C4-2B (cell line): ENCODE measurements around the gene SPG11.

Experiments
- H3K27ac ChIP-seq: fragments of 450-650 bp; 2 replicates; pipeline ENCODE4 v1.5.1; 2017
- CTCF ChIP-seq: fragments of 450-650 bp; conservative IDR thresholded peaks from 2 replicates; pipeline ENCODE4 v1.5.1; 2017; ENCODE audit warnings: mild to moderate bottlenecking
- ZFX ChIP-seq: fragments of 450-650 bp; IDR thresholded peaks from 2 replicates; pipeline ENCODE4 v1.6.1; 2017

SPG11 gene, protein sequence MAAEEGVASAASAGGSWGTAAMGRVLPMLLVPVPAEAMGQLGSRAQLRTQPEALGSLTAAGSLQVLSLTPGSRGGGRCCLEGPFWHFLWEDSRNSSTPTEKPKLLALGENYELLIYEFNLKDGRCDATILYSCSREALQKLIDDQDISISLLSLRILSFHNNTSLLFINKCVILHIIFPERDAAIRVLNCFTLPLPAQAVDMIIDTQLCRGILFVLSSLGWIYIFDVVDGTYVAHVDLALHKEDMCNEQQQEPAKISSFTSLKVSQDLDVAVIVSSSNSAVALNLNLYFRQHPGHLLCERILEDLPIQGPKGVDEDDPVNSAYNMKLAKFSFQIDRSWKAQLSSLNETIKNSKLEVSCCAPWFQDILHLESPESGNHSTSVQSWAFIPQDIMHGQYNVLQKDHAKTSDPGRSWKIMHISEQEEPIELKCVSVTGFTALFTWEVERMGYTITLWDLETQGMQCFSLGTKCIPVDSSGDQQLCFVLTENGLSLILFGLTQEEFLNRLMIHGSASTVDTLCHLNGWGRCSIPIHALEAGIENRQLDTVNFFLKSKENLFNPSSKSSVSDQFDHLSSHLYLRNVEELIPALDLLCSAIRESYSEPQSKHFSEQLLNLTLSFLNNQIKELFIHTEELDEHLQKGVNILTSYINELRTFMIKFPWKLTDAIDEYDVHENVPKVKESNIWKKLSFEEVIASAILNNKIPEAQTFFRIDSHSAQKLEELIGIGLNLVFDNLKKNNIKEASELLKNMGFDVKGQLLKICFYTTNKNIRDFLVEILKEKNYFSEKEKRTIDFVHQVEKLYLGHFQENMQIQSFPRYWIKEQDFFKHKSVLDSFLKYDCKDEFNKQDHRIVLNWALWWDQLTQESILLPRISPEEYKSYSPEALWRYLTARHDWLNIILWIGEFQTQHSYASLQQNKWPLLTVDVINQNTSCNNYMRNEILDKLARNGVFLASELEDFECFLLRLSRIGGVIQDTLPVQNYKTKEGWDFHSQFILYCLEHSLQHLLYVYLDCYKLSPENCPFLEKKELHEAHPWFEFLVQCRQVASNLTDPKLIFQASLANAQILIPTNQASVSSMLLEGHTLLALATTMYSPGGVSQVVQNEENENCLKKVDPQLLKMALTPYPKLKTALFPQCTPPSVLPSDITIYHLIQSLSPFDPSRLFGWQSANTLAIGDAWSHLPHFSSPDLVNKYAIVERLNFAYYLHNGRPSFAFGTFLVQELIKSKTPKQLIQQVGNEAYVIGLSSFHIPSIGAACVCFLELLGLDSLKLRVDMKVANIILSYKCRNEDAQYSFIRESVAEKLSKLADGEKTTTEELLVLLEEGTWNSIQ (N-terminal part only)

DNA sequence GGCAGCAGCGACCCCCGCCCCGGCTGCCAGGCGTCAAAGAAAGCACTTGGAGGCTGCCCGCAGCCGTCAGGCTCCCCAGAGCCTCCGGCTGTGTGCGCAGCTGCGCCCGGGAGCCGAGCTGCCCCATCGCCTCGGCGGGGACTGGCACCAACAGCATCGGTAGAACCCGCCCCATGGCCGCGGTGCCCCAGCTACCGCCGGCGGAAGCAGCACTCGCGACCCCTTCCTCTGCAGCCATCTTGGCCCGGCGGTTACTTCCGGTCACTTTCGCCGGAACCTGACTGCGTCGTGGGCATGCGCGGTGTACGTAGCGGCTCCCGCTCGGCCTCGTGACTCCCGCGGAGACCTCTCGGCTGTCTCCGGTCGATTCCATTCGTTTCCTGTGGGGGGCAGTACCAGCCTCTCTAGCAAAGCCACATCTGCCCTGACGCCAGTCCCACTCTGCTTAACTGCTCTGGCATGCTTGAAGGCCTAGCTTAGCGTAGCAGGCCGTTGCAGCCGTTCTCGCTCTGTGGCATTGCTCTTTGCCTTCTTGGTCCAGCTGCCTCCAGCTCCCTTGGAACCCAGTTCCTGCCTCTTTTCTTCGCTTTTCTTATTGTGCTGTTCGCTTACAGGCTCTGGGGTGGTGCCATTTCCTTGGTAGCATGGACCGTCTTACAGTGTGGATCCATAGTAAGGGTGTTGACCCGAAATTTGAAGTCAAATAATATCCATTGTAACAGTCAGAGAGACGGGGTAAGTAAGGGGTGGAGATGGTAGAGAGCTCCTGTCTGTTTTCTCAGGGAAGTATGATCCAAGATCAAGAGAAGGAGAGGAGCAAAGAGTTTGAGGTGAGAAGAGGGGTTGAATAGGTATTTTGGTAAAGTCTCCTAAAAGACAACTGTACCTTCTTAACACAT, at the start of gene SPG11:
Gene SPG11 (minus strand): TSS at position 253 of the 899 bp plus-strand sequence. CDS start 15 bp downstream, at position 238.
- H3K27ac ChIP-seq, result peak within 1 kb of the TSS; percentile 98

DNA sequence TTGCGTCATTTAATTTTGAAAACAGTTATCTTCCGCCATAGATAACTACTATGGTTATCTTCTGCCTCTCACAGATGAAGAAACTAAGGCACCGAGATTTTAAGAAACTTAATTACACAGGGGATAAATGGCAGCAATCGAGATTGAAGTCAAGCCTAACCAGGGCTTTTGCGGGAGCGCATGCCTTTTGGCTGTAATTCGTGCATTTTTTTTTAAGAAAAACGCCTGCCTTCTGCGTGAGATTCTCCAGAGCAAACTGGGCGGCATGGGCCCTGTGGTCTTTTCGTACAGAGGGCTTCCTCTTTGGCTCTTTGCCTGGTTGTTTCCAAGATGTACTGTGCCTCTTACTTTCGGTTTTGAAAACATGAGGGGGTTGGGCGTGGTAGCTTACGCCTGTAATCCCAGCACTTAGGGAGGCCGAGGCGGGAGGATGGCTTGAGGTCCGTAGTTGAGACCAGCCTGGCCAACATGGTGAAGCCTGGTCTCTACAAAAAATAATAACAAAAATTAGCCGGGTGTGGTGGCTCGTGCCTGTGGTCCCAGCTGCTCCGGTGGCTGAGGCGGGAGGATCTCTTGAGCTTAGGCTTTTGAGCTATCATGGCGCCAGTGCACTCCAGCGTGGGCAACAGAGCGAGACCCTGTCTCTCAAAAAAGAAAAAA, 49.0 kb upstream of the SPG11 start:
- peak overlapping the region; percentile 87 for H3K27ac ChIP-seq

More for the DNA sequence above, at the start of gene SPG11:
- TF ChIP-seq CTCF (peak; percentile 94), ZFX (peak; percentile 78)

DNA sequence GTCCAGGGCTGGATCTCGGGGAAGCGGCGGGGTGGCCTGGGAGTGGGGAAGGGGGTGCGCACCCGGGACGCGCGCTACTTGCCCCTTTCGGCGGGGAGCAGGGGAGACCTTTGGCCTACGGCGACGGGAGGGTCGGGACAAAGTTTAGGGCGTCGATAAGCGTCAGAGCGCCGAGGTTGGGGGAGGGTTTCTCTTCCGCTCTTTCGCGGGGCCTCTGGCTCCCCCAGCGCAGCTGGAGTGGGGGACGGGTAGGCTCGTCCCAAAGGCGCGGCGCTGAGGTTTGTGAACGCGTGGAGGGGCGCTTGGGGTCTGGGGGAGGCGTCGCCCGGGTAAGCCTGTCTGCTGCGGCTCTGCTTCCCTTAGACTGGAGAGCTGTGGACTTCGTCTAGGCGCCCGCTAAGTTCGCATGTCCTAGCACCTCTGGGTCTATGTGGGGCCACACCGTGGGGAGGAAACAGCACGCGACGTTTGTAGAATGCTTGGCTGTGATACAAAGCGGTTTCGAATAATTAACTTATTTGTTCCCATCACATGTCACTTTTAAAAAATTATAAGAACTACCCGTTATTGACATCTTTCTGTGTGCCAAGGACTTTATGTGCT, 48.4 kb upstream of the SPG11 start:
- H3K27ac ChIP-seq, result peak overlapping the region; percentile 87

More for the DNA sequence above, 49.0 kb upstream of the SPG11 start:
- TF ChIP-seq ZFX, result no peak
- TF ChIP-seq CTCF, result no peak

DNA sequence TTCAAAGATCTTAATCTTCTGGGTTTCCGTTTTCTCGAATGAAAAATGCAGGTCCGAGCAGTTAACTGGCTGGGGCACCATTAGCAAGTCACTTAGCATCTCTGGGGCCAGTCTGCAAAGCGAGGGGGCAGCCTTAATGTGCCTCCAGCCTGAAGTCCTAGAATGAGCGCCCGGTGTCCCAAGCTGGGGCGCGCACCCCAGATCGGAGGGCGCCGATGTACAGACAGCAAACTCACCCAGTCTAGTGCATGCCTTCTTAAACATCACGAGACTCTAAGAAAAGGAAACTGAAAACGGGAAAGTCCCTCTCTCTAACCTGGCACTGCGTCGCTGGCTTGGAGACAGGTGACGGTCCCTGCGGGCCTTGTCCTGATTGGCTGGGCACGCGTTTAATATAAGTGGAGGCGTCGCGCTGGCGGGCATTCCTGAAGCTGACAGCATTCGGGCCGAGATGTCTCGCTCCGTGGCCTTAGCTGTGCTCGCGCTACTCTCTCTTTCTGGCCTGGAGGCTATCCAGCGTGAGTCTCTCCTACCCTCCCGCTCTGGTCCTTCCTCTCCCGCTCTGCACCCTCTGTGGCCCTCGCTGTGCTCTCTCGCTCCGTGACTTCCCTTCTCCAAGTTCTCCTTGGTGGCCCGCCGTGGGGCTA, 47.8 kb upstream of the SPG11 start, which contains the start of the genes B2M and PATL2:
Gene B2M (plus strand): TSS at position 422 of the 647 bp plus-strand sequence. CDS start 30 bp downstream, at position 452.
Gene PATL2 (minus strand): TSS at position 228 of the 647 bp plus-strand sequence. CDS start 34,833 bp downstream, outside the sequence.
- peak within 1 kb of the TSS; percentile 87 for H3K27ac ChIP-seq
- TF ChIP-seq ZFX, result no peak
- TF ChIP-seq CTCF, result peak; percentile 11

More for the DNA sequence above, 48.4 kb upstream of the SPG11 start:
- TF ChIP-seq ZFX (peak; percentile 21; the same call in 1 of the 2 replicates), CTCF (no peak)

DNA sequence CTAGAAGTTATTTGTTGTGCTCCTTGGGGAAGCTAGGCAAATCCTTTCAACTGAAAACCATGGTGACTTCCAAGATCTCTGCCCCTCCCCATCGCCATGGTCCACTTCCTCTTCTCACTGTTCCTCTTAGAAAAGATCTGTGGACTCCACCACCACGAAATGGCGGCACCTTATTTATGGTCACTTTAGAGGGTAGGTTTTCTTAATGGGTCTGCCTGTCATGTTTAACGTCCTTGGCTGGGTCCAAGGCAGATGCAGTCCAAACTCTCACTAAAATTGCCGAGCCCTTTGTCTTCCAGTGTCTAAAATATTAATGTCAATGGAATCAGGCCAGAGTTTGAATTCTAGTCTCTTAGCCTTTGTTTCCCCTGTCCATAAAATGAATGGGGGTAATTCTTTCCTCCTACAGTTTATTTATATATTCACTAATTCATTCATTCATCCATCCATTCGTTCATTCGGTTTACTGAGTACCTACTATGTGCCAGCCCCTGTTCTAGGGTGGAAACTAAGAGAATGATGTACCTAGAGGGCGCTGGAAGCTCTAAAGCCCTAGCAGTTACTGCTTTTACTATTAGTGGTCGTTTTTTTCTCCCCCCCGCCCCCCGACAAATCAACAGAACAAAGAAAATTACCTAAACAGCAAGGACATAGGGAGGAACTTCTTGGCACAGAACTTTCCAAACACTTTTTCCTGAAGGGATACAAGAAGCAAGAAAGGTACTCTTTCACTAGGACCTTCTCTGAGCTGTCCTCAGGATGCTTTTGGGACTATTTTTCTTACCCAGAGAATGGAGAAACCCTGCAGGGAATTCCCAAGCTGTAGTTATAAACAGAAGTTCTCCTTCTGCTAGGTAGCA, 47.0 kb upstream of the SPG11 start:
- H3K27ac ChIP-seq, result peak overlapping the region; percentile 87

More for the DNA sequence above, 47.0 kb upstream of the SPG11 start:
- TF ChIP-seq ZFX, result no peak
- peak; percentile 71 for TF ChIP-seq CTCF
